HepG2 (cell line): ENCODE results near the gene RNASE7. TPM values are rescaled to one million over a fixed set of nuclear protein-coding genes. Genes with fewer than 3 reads are reported as not detected.

Source experiments
- ATAC-seq: fragments of 200-7000 bp; cut with Tn5 transposase; 3 replicates; pipeline ENCODE4 v1.9.1; 2020; ENCODE audit warnings: mild to moderate bottlenecking, moderate library complexity
- BruUV-seq: library from RNA; stranded (reverse); fragments of 400-500 nt; replicated peaks from 2 replicates; lab custom pipeline; 2021; lab: Mats Ljungman, UMichigan
- CTCF ChIA-PET: fragments of 300-600 bp; formaldehyde crosslinking; extraction: SDS; loops from one replicate; lab custom pipeline; 2021; ENCODE audit warnings: low total read pairs, inconsistent platforms, low intra/inter-chr PET ratio; lab: Yijun Ruan, JAX
- POLR2A ChIA-PET: fragments of 350-600 bp; sonication (Branson Sonifier 250); formaldehyde crosslinking; loops from one replicate; lab custom pipeline; 2020; ENCODE audit warnings: antibody characterized with exemption, inconsistent platforms; lab: Yijun Ruan, JAX
- DNase-seq: peaks from one replicate; pipeline ENCODE4 v3.0.0-alpha.2; 2015; ENCODE audit warnings: low spot score
- FAIRE-seq: peaks from 3 replicates; lab custom pipeline; 2011; peaks lifted over from hg19 to GRCh38; lab: Jason Lieb, UNC
- H2AFZ ChIP-seq: one replicate; pipeline ENCODE4 v1.6.1; 2011; ENCODE audit warnings: low read length, inconsistent platforms
- H3K27ac ChIP-seq: fragments of 300-600 bp; 3 replicates; pipeline ENCODE4 v1.8.0; 2011; ENCODE audit warnings: mixed run types, mild to moderate bottlenecking, mixed read lengths, low read length, inconsistent platforms; ENCODE audit not compliant: insufficient read depth; ENCODE audit errors: extremely low read length
- H3K27me3 ChIP-seq, 2 experiments: fragments of 200-600 bp in 1 of 2; 2 replicates in 1 of 2; 3 replicates in 1 of 2; pipeline versions ENCODE4 v1.6.0 to v1.8.0; 2011; ENCODE audit warnings: low read length in 2 of 2, mild to moderate bottlenecking in 2 of 2, moderate library complexity in 2 of 2, inconsistent platforms in 1 of 2; ENCODE audit not compliant: insufficient read depth in 2 of 2, control insufficient read depth in 1 of 2
- H3K36me3 ChIP-seq, 2 experiments: fragments of 200-600 bp in 1 of 2; replicated peaks in 1 of 2; 2 replicates in 1 of 2; 3 replicates in 1 of 2; pipeline versions ENCODE4 v1.5.1 to v1.8.0; 2011; ENCODE audit warnings: low read length in 2 of 2, inconsistent platforms in 1 of 2; ENCODE audit not compliant: insufficient read depth in 2 of 2, control insufficient read depth in 1 of 2
- H3K4me1 ChIP-seq: 2 replicates; pipeline ENCODE4 v1.5.1; 2012; ENCODE audit warnings: low read length, inconsistent platforms; ENCODE audit not compliant: insufficient read depth
- H3K4me2 ChIP-seq: 2 replicates; pipeline ENCODE4 v1.6.0; 2011; ENCODE audit warnings: low read depth, low read length, inconsistent platforms
- H3K4me3 ChIP-seq, 3 experiments: fragments of 200-600 bp in 1 of 3; sonication (generic), shearing (Covaris generic) in 1 of 3; replicated peaks in 1 of 3; 2 replicates each; pipeline ENCODE4 v1.5.1; 2011 to 2016; ENCODE audit warnings: low read length in 3 of 3, inconsistent platforms in 2 of 3, low read depth in 2 of 3, mild to moderate bottlenecking in 2 of 3, control low read depth in 1 of 3, mixed read lengths in 1 of 3; ENCODE audit not compliant: insufficient read depth in 1 of 3
- H3K79me2 ChIP-seq: one replicate; pipeline ENCODE4 v1.6.1; 2011; ENCODE audit warnings: low read length, inconsistent platforms; ENCODE audit not compliant: insufficient read depth
- H3K9ac ChIP-seq: 2 replicates; pipeline ENCODE4 v1.6.0; 2011; ENCODE audit warnings: mild to moderate bottlenecking, low read depth, low read length, inconsistent platforms; ENCODE audit not compliant: insufficient read depth
- H3K9me3 ChIP-seq: 2 replicates; pipeline ENCODE4 v1.5.1; 2012; ENCODE audit warnings: mild to moderate bottlenecking, low read length
- H4K20me1 ChIP-seq: 2 replicates; pipeline ENCODE4 v1.6.0; 2011; ENCODE audit warnings: inconsistent platforms, mild to moderate bottlenecking, low read length, moderate library complexity; ENCODE audit not compliant: insufficient read depth
- DMAP1 ChIP-seq: IDR thresholded peaks from 2 replicates; pipeline ENCODE4 v1.6.1; 2016
- HMG20B ChIP-seq: conservative IDR thresholded peaks from 2 replicates; pipeline ENCODE4 v1.6.1; 2016; ENCODE audit warnings: missing genetic modification reagents, missing compliant biosample characterization
- HNRNPL ChIP-seq: fragments of 200-400 bp; formaldehyde crosslinking; IDR thresholded peaks from 2 replicates; pipeline ENCODE4 v1.6.1; 2017; ENCODE audit warnings: mild to moderate bottlenecking, low read depth, low read length
- NCOA2 ChIP-seq: sonication (generic); formaldehyde crosslinking; IDR thresholded peaks from 2 replicates; pipeline ENCODE4 v1.8.0; 2022; ENCODE audit warnings: inconsistent platforms
- PAX8 ChIP-seq: sonication (generic); formaldehyde crosslinking; IDR thresholded peaks from 2 replicates; pipeline ENCODE4 v1.8.0; 2022; ENCODE audit warnings: mild to moderate bottlenecking, missing genetic modification reagents, borderline replicate concordance
- POGZ ChIP-seq: sonication (generic); formaldehyde crosslinking; IDR thresholded peaks from 2 replicates; pipeline ENCODE4 v1.4.0; 2020; ENCODE audit warnings: mild to moderate bottlenecking, missing genetic modification reagents
- SMYD3 ChIP-seq: sonication (generic); formaldehyde crosslinking; IDR thresholded peaks from 2 replicates; pipeline ENCODE4 v1.8.1; 2023; ENCODE audit warnings: mild to moderate bottlenecking, missing genetic modification reagents
- TCF12 ChIP-seq, 2 experiments: fragments of 450-650 bp in 1 of 2; sonication (generic) in 1 of 2; formaldehyde crosslinking in 1 of 2; IDR thresholded peaks; 2 replicates each; pipeline versions ENCODE4 v1.6.1 to v1.8.0; 2017 to 2022; ENCODE audit warnings: antibody characterized with exemption in 1 of 2, mild to moderate bottlenecking in 1 of 2, missing genetic modification reagents in 1 of 2, moderate library complexity in 1 of 2
- YEATS4 ChIP-seq: sonication (generic); formaldehyde crosslinking; IDR thresholded peaks from 2 replicates; pipeline ENCODE4 v1.4.0; 2020; ENCODE audit warnings: missing genetic modification reagents, borderline replicate concordance
- ZBTB2 ChIP-seq: sonication (generic); formaldehyde crosslinking; IDR thresholded peaks from 2 replicates; pipeline ENCODE4 v1.8.0; 2022; ENCODE audit warnings: low read depth, missing genetic modification reagents
- ZFX ChIP-seq: sonication (generic); formaldehyde crosslinking; IDR thresholded peaks from 2 replicates; pipeline ENCODE4 v1.4.0; 2020; ENCODE audit warnings: mild to moderate bottlenecking, low read depth, missing genetic modification reagents, moderate library complexity
- ZHX1 ChIP-seq: sonication (generic); formaldehyde crosslinking; IDR thresholded peaks from 2 replicates; pipeline ENCODE4 v1.8.1; 2022; ENCODE audit warnings: low read depth, mild to moderate bottlenecking, missing genetic modification reagents
- ZNF597 ChIP-seq: sonication (generic); formaldehyde crosslinking; IDR thresholded peaks from 2 replicates; pipeline ENCODE4 v1.5.0; 2020; ENCODE audit warnings: missing genetic modification reagents
- ZNF724P ChIP-seq: sonication (generic); formaldehyde crosslinking; IDR thresholded peaks from 2 replicates; pipeline ENCODE4 v1.8.0; 2022; ENCODE audit warnings: missing genetic modification reagents, borderline replicate concordance
- WGBS: methylation state at CpG from one replicate; pipeline ENCODE4 v1.1.6; 2017; ENCODE audit warnings: low lambda C conversion rate; 5-methylcytosine and 5-hydroxymethylcytosine counted together
- in situ Hi-C: cut with HindIII; loops from 2 replicates; pipeline ENCODE4 v1.10.0; 2017; ENCODE audit warnings: low pct_unique_long_range_greater_than_20kb; ENCODE audit not compliant: extremely low pct_ligation_motif_present
- intact Hi-C: fragments of 100-400 bp; cut with micrococcal nuclease; formaldehyde crosslinking; loops from one replicate; pipeline ENCODE4 v1.10.0; 2022; ENCODE audit not compliant: unreplicated experiment
- polyA plus RNA-seq, 8 experiments: library from polyadenylated mRNA; depleted of rRNA in 3 of 8; stranded (reverse) in 7 of 8; unstranded in 1 of 8; fragments of >200 nt; fragmentation: Illumina TruSeq in 4 of 8; extraction: Trizol in 4 of 8; gene quantifications; 2 replicates each; pipeline versions ENCODE4 v1.2.1 to v1.2.3, GENCODE V29; 2011 to 2016; ENCODE audit warnings: low read depth in 4 of 8, missing spikeins in 1 of 8, mixed read lengths in 1 of 8; ENCODE audit not compliant: insufficient read depth in 1 of 8
- total RNA-seq, 5 experiments: library from RNA; depleted of rRNA; stranded (reverse); fragments of >200 nt; fragmentation: Illumina TruSeq; extraction: Trizol; gene quantifications; 2 replicates each; pipeline ENCODE4 v1.2.3, GENCODE V29; 2016; ENCODE audit warnings: low read depth in 1 of 5

Gene RNASE7
- total and polyA plus RNA-seq, 2 of the 13 experiments (the other 11 are each of a cell fraction or from before 2014, with no cell fraction given) = 0.04 TPM; not detected in 1

- DNase-seq = peak; percentile 96
- H3K4me3 ChIP-seq = peak overlapping the region; percentile 13 to 42 (median 14); a peak in 4 of 6 replicates
- POLR2A ChIA-PET = interaction anchor here (0.6 to 4.3 kb wide), 22 partner anchors 8 to 374 kb away, joined by 3 to 77 read pairs (median 6); partner anchors contain the start of genes ARHGEF40, NDRG2 and RNASE4
- TF ChIP-seq POGZ (CRISPR knock-in tag) (peak; percentile 88), ZBTB2 (CRISPR knock-in tag) (0 out of 2 replicates have a peak, but pooled peaks have one; percentile 35), ZNF724P (CRISPR knock-in tag) (peak; percentile 53; the same call in 1 of the 2 replicates), NCOA2 (CRISPR knock-in tag) (peak; percentile 90), PAX8 (CRISPR knock-in tag) (peak; percentile 94), ZNF597 (no peak), ZHX1 (CRISPR knock-in tag) (peak; percentile 77; the same call in 1 of the 2 replicates), HNRNPL (no peak), DMAP1 (CRISPR knock-in tag) (peak; percentile 62; the same call in 1 of the 2 replicates), HMG20B (CRISPR knock-in tag) (peak; percentile 96), SMYD3 (CRISPR knock-in tag) (0 out of 2 replicates have a peak, but pooled peaks have one; percentile 43), ZFX (CRISPR knock-in tag) (peak; percentile 86), YEATS4 (CRISPR knock-in tag) (peak; percentile 77), TCF12 (IDR thresholded peaks at IDR 0.05) (no peak), TCF12 (CRISPR knock-in tag; IDR thresholded peaks at IDR 0.05) (peak; percentile 67; the same call in 1 of the 2 replicates)
These were observed 13.4 kb downstream of the RNASE7 start for GRCh38 chr14:21055432-21056117.

More at GRCh38 chr14:21055432-21056117, 13.4 kb downstream of the RNASE7 start:
- no peaks in the 10 kb centered on the region for H3K79me2 ChIP-seq
- H3K27me3 ChIP-seq = no peaks in the 10 kb centered on the region
- peak overlapping the region; percentile 92 for H3K27ac ChIP-seq
- intact Hi-C loops (loop anchor here (1.0 to 5.0 kb wide), 4 partner anchors 13 to 373 kb away; partner anchors contain the start of gene RNASE4), in situ Hi-C loops (no loop called here)
- peak overlapping the region; percentile 71 for H3K4me2 ChIP-seq
- no peaks in the 10 kb centered on the region for H3K36me3 ChIP-seq
- H3K9ac ChIP-seq = peak overlapping the region; percentile 66
- no peaks in the 10 kb centered on the region for H3K9me3 ChIP-seq
- peak; percentile 82 for ATAC-seq
- CTCF ChIA-PET = interaction anchor here (1.0 to 3.2 kb wide), 6 partner anchors 11 to 49 kb away, joined by 3 to 12 read pairs (median 4); no protein-coding TSS in a partner anchor
- no peak overlapping the region for H2AFZ ChIP-seq
- FAIRE-seq = peak; percentile 99
- H3K4me1 ChIP-seq = peaks cover 98% of the 10 kb centered on the region
- TSS peak; percentile 86 for BruUV-seq
- no peaks in the 10 kb centered on the region for H4K20me1 ChIP-seq
- WGBS = 3% methylated on average over 5 of the region's 5 CpGs
